Choroid plexus epithelial cell (primary cell): ENCODE measurements around the gene MAML1.
A peak's percentile ranks its signal among the peaks of the same experiment; 100 is the strongest.

Source experiments
- DNase-seq: peaks from one replicate; pipeline ENCODE4 v3.0.0-alpha.2; 2010; ENCODE audit warnings: low read depth
- H3K4me3 ChIP-seq: 2 replicates; pipeline ENCODE4 v1.5.1; 2011; ENCODE audit warnings: low read depth, mild to moderate bottlenecking, control low read depth, low read length, moderate library complexity
- TF ChIP-seq, protein P1 (sequence below): conservative IDR thresholded peaks from 2 replicates; pipeline ENCODE4 v1.5.1; 2011; ENCODE audit warnings: low read depth, mild to moderate bottlenecking, control low read depth, inconsistent platforms, low read length, moderate library complexity

MAML1 gene

DNA sequence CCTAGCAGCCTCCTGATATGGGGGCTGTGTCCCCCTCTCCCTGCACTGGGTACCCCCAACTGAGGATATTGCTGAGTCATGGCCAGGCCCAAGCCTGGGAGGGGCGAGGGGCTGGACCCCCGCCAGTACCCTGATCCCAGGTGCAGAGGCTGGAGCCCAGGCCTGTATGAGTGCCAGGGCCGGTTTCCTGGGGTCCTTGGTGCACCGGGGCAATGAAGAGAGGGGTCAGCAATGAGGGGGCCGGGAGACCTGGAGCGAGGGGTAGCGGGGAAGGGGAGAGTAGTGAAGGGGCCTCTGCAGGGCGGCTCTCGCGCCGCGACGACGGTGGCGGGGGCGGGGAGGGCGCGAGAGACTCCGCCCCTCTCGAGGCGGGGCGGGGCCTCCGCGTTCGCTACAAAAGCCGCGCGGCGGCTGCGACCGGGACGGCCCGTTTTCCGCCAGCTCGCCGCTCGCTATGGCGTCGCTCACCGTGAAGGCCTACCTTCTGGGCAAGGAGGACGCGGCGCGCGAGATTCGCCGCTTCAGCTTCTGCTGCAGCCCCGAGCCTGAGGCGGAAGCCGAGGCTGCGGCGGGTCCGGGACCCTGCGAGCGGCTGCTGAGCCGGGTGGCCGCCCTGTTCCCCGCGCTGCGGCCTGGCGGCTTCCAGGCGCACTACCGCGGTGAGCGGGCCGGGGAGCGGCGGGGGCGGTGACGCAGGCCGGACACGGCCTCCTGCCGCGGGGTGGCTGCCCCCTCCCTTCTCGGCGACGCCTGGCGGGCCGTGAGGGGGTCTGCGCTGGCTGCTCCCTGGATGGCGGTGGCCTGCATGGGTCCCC, 88.1 kb downstream of the MAML1 start, which contains the start of gene SQSTM1:
SQSTM1 (plus strand) TSS at position 423 of the 815 bp plus-strand sequence; CDS start at position 455, 32 bp downstream.
- peak; percentile 85 for DNase-seq
- TF ChIP-seq, protein P1, sequence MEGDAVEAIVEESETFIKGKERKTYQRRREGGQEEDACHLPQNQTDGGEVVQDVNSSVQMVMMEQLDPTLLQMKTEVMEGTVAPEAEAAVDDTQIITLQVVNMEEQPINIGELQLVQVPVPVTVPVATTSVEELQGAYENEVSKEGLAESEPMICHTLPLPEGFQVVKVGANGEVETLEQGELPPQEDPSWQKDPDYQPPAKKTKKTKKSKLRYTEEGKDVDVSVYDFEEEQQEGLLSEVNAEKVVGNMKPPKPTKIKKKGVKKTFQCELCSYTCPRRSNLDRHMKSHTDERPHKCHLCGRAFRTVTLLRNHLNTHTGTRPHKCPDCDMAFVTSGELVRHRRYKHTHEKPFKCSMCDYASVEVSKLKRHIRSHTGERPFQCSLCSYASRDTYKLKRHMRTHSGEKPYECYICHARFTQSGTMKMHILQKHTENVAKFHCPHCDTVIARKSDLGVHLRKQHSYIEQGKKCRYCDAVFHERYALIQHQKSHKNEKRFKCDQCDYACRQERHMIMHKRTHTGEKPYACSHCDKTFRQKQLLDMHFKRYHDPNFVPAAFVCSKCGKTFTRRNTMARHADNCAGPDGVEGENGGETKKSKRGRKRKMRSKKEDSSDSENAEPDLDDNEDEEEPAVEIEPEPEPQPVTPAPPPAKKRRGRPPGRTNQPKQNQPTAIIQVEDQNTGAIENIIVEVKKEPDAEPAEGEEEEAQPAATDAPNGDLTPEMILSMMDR: no peak

DNA sequence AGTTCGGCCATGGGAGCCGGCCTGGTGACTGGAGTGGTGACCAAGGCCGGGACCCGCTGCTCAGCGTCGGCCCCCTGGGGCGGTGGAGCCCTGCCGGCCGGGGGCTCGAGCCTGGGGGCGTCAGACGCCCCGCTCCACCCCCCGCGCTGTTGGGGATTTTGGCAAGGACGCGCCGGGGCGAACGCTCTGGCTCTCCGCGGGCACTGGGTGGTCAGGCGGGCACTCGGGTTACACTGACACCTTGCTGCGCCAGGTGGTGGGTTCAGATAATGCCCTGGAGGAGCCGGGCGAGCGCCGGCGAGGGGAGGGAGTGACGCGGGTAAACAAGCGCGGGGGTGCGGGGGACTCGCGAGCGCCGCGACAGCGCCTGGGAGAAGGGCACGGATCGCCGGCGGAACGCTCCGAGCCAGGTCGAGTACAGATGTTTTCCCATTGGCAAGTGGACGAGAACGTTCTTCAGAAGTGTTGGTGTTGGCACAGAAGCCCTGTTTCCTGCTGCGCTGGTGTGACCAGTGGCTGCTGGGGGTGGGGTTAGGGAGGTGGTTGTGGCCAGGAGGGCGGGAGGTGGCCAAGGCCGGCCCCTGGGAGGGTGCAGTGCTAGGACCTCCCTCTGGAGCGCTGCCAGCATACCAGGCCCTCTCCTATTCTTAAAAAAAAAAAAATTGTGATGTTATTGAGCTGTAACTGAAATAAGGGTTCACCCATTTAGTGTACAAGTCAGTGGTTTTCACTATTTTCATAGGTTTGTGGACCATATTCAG, 88.9 kb downstream of the MAML1 start:
- peak overlapping the region; percentile 97 for H3K4me3 ChIP-seq
- DNase-seq: peak; percentile 99
- TF ChIP-seq, protein P1: no peak

More for the DNA sequence above, 88.1 kb downstream of the MAML1 start, which contains the start of gene SQSTM1:
- H3K4me3 ChIP-seq: peak within 1 kb of the TSS; percentile 97

DNA sequence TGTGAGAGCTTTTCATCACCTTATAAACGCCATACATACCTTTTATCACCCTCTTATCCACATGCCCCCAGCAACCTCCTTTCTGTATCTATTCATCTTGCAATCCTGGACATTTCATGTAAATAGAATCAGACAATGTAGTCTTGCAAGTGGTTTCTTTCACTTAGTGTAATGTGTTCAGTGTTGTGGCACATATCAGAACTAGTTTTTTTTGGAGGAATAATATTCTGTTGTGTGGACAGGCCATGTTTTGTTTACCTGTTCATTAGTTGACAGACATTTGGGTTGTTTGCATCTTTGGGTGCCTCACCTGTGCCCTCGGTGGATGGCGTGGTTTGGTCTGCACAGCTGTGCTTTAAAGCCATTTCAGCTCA, 89.4 kb downstream of the MAML1 start:
- H3K4me3 ChIP-seq: peak overlapping the region; percentile 97
- TF ChIP-seq, protein P1: no peak
- no peak for DNase-seq

DNA sequence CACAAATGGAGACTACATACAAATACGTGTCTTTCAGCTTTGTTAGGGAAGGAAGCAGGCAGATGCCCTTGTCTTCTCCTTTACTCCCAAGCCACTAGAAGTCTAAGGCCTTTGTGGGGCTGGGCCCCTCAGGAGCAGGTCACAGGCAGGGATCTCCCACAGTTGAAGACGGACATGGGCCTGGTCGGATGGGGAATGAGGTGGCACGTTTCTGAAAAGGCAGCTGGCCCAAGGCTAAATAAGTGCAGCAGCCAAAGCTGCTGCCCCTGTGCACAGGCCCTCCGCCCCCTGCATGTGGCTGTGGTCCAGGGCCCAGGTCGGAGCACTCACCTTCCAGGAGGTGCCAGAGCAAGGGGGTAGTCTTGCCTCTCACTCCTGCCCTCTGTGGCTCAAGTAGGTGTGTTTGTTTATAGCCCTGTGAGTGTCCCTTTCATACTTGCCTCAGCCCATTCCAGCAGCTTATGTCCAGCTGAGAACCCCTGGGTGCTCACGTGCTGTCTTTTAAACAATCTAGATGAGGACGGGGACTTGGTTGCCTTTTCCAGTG, 89.9 kb downstream of the MAML1 start:
- H3K4me3 ChIP-seq: peak overlapping the region; percentile 97
- TF ChIP-seq, protein P1: no peak
- no peak for DNase-seq

DNA sequence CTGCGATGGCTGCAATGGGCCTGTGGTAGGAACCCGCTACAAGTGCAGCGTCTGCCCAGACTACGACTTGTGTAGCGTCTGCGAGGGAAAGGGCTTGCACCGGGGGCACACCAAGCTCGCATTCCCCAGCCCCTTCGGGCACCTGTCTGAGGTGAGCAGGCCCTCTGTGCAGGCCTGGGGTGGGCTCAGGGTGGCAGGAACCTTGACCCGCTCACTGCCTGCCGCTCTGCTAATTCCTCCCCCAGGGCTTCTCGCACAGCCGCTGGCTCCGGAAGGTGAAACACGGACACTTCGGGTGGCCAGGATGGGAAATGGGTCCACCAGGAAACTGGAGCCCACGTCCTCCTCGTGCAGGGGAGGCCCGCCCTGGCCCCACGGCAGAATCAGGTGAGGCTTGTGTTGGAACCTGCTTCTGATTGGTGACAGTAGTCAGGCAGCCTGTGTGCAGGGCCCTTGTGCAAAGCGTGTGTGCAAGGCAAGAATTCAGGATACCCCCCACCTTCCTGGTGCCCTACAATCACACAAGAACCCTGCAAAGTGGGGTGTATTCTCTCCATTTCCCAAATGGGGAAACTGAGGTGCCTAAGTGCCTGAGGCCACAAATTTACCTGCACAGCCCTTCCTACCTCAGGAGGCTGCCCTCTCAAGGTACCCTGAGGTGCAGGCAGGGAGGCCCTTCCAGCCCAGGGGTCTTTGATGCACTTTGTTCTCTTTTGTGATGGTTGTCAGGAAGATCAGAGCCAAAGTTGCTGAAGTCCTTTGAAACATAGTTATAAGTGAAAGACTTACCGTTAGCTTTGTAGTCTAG, 91.5 kb downstream of the MAML1 start:
- H3K4me3 ChIP-seq: peak overlapping the region; percentile 97
- DNase-seq: no peak
- TF ChIP-seq, protein P1: no peak

DNA sequence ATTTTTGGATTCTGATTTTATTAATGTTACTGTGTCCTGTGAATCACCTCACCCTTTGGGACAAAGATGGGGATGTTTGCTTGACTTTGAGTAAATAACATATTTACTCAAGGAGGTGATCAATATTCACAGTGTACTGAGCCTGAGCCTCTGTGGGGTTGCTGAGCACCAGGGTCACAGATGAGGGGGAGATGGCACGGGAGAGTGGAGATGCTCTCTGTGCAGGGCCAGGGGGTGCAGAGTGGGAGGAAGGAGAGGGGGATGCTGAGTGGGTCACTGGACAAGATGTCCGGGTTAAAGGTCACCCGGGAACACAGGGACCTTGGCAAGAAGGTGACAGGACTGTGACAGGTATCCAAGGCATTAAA, 92.1 kb downstream of the MAML1 start:
- DNase-seq: no peak
- peak overlapping the region; percentile 97 for H3K4me3 ChIP-seq
- TF ChIP-seq, protein P1: no peak
